ENCODE measurements around the gene TMEM80. TPM values are rescaled to one million over a fixed set of nuclear protein-coding genes. Genes with fewer than 3 reads are reported as not detected.

Gene TMEM80
- total RNA-seq, 2 experiments from 2014 or later = 21.0 to 22.0 TPM

GRCh38 chr11:703506-703905 is 7.9 kb downstream of the TMEM80 start:
- Histone ChIP-seq H3K36me3 (ENCODE audit: insufficient read depth, low read length) (peaks cover 8% of the 10 kb centered on the region), H3K4me1 (ENCODE audit: insufficient read depth, low read length) (peaks cover 31% of the 10 kb centered on the region), H3K4me3 (ENCODE audit: low read length) (no peak overlapping the region), H3K9me3 (ENCODE audit: control insufficient read depth in 1 of 2, insufficient read depth in 1 of 2, low read length in 2 of 2) (peaks cover 0 to 7% of the 10 kb centered on the region in 2 experiments), H3K27me3 (ENCODE audit: control insufficient read depth in 1 of 2, insufficient read depth in 2 of 2, low read length in 2 of 2) (peaks cover 17 to 20% of the 10 kb centered on the region in 2 experiments), H3K27ac (ENCODE audit: low read depth in 1 of 2, low read length in 2 of 2) (no peak overlapping the region)
- no peaks in the 10 kb centered on the region for H3K9me3 Mint-ChIP-seq
- H3K27me3 Mint-ChIP-seq = peaks cover 14% of the 10 kb centered on the region
- peaks cover 6% of the 10 kb centered on the region for H3K4me1 Mint-ChIP-seq (ENCODE audit: low read depth)
- no peaks in the 10 kb centered on the region for H3K36me3 Mint-ChIP-seq (ENCODE audit: low read depth)
- no peak overlapping the region for H3K4me3 Mint-ChIP-seq
- POLR2A ChIA-PET = no interaction called here
- DNase-seq (no peak), ATAC-seq (ENCODE audit: poor library complexity) (no peak)
- H3K27ac Mint-ChIP-seq = no peak overlapping the region
- CTCF ChIA-PET = no interaction called here
- TF ChIP-seq, protein P1, sequence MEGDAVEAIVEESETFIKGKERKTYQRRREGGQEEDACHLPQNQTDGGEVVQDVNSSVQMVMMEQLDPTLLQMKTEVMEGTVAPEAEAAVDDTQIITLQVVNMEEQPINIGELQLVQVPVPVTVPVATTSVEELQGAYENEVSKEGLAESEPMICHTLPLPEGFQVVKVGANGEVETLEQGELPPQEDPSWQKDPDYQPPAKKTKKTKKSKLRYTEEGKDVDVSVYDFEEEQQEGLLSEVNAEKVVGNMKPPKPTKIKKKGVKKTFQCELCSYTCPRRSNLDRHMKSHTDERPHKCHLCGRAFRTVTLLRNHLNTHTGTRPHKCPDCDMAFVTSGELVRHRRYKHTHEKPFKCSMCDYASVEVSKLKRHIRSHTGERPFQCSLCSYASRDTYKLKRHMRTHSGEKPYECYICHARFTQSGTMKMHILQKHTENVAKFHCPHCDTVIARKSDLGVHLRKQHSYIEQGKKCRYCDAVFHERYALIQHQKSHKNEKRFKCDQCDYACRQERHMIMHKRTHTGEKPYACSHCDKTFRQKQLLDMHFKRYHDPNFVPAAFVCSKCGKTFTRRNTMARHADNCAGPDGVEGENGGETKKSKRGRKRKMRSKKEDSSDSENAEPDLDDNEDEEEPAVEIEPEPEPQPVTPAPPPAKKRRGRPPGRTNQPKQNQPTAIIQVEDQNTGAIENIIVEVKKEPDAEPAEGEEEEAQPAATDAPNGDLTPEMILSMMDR (IDR thresholded peaks at IDR 0.05) = no peak
- intact Hi-C loops (cut with DNase I, micrococcal nuclease) = no loop called here

GRCh38 chr11:704228-704674 is 8.6 kb downstream of the TMEM80 start:
- no peak overlapping the region for H3K4me3 ChIP-seq (ENCODE audit: low read length)
- H3K27ac Mint-ChIP-seq = no peak overlapping the region
- CTCF ChIA-PET = interaction anchor here (1.0 kb wide), 1 partner anchor 22 kb away, joined by 3 read pairs; no protein-coding TSS in a partner anchor
- no peaks in the 10 kb centered on the region for H3K9me3 Mint-ChIP-seq
- no peak overlapping the region for H3K4me3 Mint-ChIP-seq
- intact Hi-C loops (cut with DNase I, micrococcal nuclease) = no loop called here
- peaks cover 8% of the 10 kb centered on the region for H3K36me3 ChIP-seq (ENCODE audit: insufficient read depth, low read length)
- TF ChIP-seq, protein P1 (IDR thresholded peaks at IDR 0.05) = no peak
- H3K4me1 ChIP-seq (ENCODE audit: insufficient read depth, low read length) = peaks cover 25% of the 10 kb centered on the region
- peaks cover 6% of the 10 kb centered on the region for H3K4me1 Mint-ChIP-seq (ENCODE audit: low read depth)
- H3K9me3 ChIP-seq (ENCODE audit: control insufficient read depth in 1 of 2, insufficient read depth in 1 of 2, low read length in 2 of 2) = peaks cover 0 to 7% of the 10 kb centered on the region in 2 experiments
- no peak for ATAC-seq (ENCODE audit: poor library complexity)
- peaks cover 17 to 20% of the 10 kb centered on the region in 2 experiments for H3K27me3 ChIP-seq (ENCODE audit: control insufficient read depth in 1 of 2, insufficient read depth in 2 of 2, low read length in 2 of 2)
- no peak for DNase-seq
- no peak overlapping the region for H3K27ac ChIP-seq (ENCODE audit: low read depth in 1 of 2, low read length in 2 of 2)
- H3K36me3 Mint-ChIP-seq (ENCODE audit: low read depth) = no peaks in the 10 kb centered on the region
- POLR2A ChIA-PET = interaction anchor here (1.6 kb wide), 1 partner anchor 9 kb away, joined by 10 read pairs; the partner anchor contains the start of genes DEAF1 and TMEM80
- peaks cover 14% of the 10 kb centered on the region for H3K27me3 Mint-ChIP-seq

DNA sequence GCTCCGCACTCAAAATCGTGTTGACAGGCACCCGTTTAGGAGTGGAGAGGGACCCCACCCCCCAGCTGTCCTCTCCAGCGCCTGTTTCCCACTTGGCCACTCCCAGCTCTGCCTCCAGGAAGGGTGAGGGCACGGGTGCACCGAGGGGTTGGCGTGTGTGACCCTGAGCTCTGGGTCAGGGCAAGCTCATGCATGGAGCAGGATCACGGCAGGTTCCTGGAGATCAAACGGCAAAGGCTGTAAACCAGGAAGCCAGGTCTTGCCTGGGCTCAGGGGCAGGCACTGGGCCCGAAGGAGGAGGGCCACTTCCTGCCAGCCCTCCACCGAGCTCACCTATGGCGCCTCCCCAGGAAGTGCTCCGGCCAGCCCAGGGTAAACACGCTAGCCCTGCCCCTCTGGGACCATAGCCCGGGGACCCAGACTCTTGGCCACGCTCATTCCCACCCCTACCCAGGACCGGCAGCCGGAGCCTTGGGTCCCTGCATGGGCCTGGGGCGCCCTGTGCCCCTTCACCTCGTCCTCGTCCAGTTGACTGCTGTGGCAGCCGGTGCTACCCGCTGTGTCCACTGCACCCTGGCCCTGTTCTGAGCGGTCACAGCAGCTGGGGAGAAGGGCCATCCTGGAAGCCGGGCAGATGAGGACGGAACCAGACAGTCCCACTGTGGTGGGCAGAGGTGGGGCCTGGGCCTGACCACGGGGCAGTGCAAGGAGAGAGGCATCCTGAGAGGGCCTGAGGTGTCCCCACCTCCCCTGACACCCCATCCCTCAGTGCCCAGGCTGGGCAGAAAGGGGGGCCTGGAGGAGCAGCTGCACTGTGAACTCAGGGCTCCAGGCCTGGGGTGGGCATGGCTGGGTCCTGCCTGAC is 9.4 kb downstream of the TMEM80 start:
- peaks cover 25% of the 10 kb centered on the region for H3K4me1 ChIP-seq (ENCODE audit: insufficient read depth, low read length)
- no peak overlapping the region for H3K27ac Mint-ChIP-seq
- peaks cover 20 to 23% of the 10 kb centered on the region in 2 experiments for H3K27me3 ChIP-seq (ENCODE audit: control insufficient read depth in 1 of 2, insufficient read depth in 2 of 2, low read length in 2 of 2)
- peaks cover 6% of the 10 kb centered on the region for H3K4me1 Mint-ChIP-seq (ENCODE audit: low read depth)
- no peaks in the 10 kb centered on the region for H3K36me3 Mint-ChIP-seq (ENCODE audit: low read depth)
- H3K9me3 ChIP-seq (ENCODE audit: control insufficient read depth in 1 of 2, insufficient read depth in 1 of 2, low read length in 2 of 2) = peaks cover 0 to 7% of the 10 kb centered on the region in 2 experiments
- ATAC-seq (ENCODE audit: poor library complexity) = no peak
- CTCF ChIA-PET = interaction anchor here (1.0 kb wide), 1 partner anchor 21 kb away, joined by 3 read pairs; no protein-coding TSS in a partner anchor
- no peak overlapping the region for H3K4me3 Mint-ChIP-seq
- DNase-seq = peak in 1 of 14 experiments; percentile 22
- intact Hi-C loops (cut with DNase I, micrococcal nuclease) = no loop called here
- POLR2A ChIA-PET = interaction anchor here (1.6 kb wide), 1 partner anchor 9 kb away, joined by 10 read pairs; the partner anchor contains the start of genes DEAF1 and TMEM80
- H3K27ac ChIP-seq (ENCODE audit: low read depth in 1 of 2, low read length in 2 of 2) = no peak overlapping the region
- TF ChIP-seq, protein P1 (IDR thresholded peaks at IDR 0.05) = no peak
- no peaks in the 10 kb centered on the region for H3K9me3 Mint-ChIP-seq
- H3K36me3 ChIP-seq (ENCODE audit: insufficient read depth, low read length) = peaks cover 8% of the 10 kb centered on the region
- peaks cover 14% of the 10 kb centered on the region for H3K27me3 Mint-ChIP-seq
- H3K4me3 ChIP-seq (ENCODE audit: low read length) = no peak overlapping the region
